Measurements from ENCODE around the gene PRDM16.

PRDM16 gene

GRCh38 chr1:3264456-3264855 lies 195.5 kb downstream of the PRDM16 start:
- no peak for DNase-seq (ENCODE audit: low spot score)

- DNase-seq (ENCODE audit: low spot score) = no peak
Measured at GRCh38 chr1:3265835-3266805, 197.1 kb downstream of the PRDM16 start.

GRCh38 chr1:3266870-3267549 lies 198.0 kb downstream of the PRDM16 start:
- DNase-seq (ENCODE audit: low spot score) = no peak

- DNase-seq (ENCODE audit: low spot score) = no peak
Measured at GRCh38 chr1:3267550-3268270, 198.7 kb downstream of the PRDM16 start.

- DNase-seq (ENCODE audit: low spot score) = no peak
Measured at GRCh38 chr1:3268281-3268680, 199.3 kb downstream of the PRDM16 start.

GRCh38 chr1:3270403-3271245 lies 201.6 kb downstream of the PRDM16 start:
- DNase-seq (ENCODE audit: low spot score) = no peak

GRCh38 chr1:3271866-3272265 lies 202.9 kb downstream of the PRDM16 start:
- DNase-seq (ENCODE audit: low spot score) = no peak

GRCh38 chr1:3272321-3273045 lies 203.5 kb downstream of the PRDM16 start:
- no peak for DNase-seq (ENCODE audit: low spot score)

- no peak for DNase-seq (ENCODE audit: low spot score)
Measured at GRCh38 chr1:3273447-3273846, 204.4 kb downstream of the PRDM16 start.

GRCh38 chr1:3274972-3275371 lies 206.0 kb downstream of the PRDM16 start:
- no peak for DNase-seq (ENCODE audit: low spot score)

GRCh38 chr1:3275471-3276340 lies 206.7 kb downstream of the PRDM16 start:
- no peak for DNase-seq (ENCODE audit: low spot score)

GRCh38 chr1:3276341-3276800 lies 207.4 kb downstream of the PRDM16 start:
- DNase-seq (ENCODE audit: low spot score) = no peak

GRCh38 chr1:3277011-3277471 lies 208.0 kb downstream of the PRDM16 start:
- DNase-seq (ENCODE audit: low spot score) = no peak

- DNase-seq (ENCODE audit: low spot score) = no peak
Measured at GRCh38 chr1:3277623-3278022, 208.6 kb downstream of the PRDM16 start.

GRCh38 chr1:3278416-3279181 lies 209.6 kb downstream of the PRDM16 start:
- DNase-seq (ENCODE audit: low spot score) = no peak

- no peak for DNase-seq (ENCODE audit: low spot score)
Measured at GRCh38 chr1:3279182-3279470, 210.1 kb downstream of the PRDM16 start.

- DNase-seq (ENCODE audit: low spot score) = no peak
Measured at GRCh38 chr1:3281735-3282134, 212.7 kb downstream of the PRDM16 start.

- no peak for DNase-seq (ENCODE audit: low spot score)
Measured at GRCh38 chr1:3282186-3282585, 213.2 kb downstream of the PRDM16 start.
